Measurements from ENCODE around the gene DCDC2.

DNA sequence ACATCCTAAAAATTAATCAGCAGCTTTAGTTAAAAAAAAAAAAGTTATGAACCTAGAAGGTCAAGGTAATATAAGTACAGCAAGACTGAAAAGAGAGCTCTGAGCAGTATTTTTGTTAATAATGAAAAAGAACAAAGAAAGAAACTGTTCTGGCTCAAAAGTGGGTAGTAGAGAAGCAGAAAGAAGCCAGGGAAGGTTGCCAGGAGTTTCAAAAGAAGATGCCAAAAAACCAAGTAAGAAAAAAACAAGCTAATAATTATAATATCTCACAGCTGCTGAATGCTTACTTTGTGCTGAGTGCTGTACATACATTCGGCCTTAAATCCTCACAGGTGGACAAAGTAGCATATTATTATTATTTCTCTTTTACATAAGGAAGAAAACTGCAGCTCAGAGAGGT is 200.0 kb downstream of the DCDC2 start:
- TF ChIP-seq, protein P1, sequence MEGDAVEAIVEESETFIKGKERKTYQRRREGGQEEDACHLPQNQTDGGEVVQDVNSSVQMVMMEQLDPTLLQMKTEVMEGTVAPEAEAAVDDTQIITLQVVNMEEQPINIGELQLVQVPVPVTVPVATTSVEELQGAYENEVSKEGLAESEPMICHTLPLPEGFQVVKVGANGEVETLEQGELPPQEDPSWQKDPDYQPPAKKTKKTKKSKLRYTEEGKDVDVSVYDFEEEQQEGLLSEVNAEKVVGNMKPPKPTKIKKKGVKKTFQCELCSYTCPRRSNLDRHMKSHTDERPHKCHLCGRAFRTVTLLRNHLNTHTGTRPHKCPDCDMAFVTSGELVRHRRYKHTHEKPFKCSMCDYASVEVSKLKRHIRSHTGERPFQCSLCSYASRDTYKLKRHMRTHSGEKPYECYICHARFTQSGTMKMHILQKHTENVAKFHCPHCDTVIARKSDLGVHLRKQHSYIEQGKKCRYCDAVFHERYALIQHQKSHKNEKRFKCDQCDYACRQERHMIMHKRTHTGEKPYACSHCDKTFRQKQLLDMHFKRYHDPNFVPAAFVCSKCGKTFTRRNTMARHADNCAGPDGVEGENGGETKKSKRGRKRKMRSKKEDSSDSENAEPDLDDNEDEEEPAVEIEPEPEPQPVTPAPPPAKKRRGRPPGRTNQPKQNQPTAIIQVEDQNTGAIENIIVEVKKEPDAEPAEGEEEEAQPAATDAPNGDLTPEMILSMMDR (conservative IDR thresholded peaks at IDR 0.05; ENCODE audit: low read length), result no peak
- no peak for TF ChIP-seq EZH2phosphoT487 (IDR thresholded peaks at IDR 0.05; ENCODE audit: borderline replicate concordance, low read depth, low read length)
